Gastroesophageal sphincter (tissue), 3 donors: ENCODE data around the gene PARD3B.

Experiments used
- EP300 ChIP-seq: sonication (generic); formaldehyde crosslinking; IDR thresholded peaks from one replicate; pipeline ENCODE4 v1.6.1; 2017; ENCODE audit warnings: antibody characterized with exemption, mild to moderate bottlenecking
- TF ChIP-seq, protein P1 (sequence below), 4 experiments: fragments of 200-600 bp in 2 of 4; fragments of 450-650 bp in 2 of 4; sonication (generic) in 1 of 4; IDR thresholded peaks; one replicate each; pipeline ENCODE4 v1.5.1; 2017 to 2019; ENCODE audit warnings: antibody characterized with exemption in 4 of 4, mild to moderate bottlenecking in 2 of 4, moderate library complexity in 2 of 4

DNA sequence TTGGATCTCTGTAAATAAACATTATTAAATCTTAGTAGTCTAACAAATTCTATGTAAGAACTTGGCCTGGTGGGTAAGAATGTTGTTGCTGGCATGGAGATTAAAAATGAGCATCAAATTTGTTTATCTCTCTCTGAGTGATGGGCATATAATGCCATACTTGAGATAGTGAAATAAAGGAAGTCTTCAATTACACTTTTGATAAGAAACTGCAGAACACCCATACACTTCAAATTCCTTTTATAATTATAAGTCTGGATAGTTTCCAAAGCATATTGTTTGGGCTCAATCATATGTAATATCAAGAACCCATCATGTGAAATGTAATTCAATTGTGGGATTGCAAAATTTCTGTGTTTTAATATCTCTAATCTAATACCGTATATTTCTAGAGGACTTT lies 47.4 kb upstream of the PARD3B start:
- TF ChIP-seq, protein P1, sequence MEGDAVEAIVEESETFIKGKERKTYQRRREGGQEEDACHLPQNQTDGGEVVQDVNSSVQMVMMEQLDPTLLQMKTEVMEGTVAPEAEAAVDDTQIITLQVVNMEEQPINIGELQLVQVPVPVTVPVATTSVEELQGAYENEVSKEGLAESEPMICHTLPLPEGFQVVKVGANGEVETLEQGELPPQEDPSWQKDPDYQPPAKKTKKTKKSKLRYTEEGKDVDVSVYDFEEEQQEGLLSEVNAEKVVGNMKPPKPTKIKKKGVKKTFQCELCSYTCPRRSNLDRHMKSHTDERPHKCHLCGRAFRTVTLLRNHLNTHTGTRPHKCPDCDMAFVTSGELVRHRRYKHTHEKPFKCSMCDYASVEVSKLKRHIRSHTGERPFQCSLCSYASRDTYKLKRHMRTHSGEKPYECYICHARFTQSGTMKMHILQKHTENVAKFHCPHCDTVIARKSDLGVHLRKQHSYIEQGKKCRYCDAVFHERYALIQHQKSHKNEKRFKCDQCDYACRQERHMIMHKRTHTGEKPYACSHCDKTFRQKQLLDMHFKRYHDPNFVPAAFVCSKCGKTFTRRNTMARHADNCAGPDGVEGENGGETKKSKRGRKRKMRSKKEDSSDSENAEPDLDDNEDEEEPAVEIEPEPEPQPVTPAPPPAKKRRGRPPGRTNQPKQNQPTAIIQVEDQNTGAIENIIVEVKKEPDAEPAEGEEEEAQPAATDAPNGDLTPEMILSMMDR (IDR thresholded peaks at IDR 0.05) = no peak
- TF ChIP-seq EP300 = no peak
